8988T (cell line): ENCODE results near the gene TACC2.

Experiments used
- DNase-seq: peaks from one replicate; pipeline ENCODE4 v3.0.0; 2011

TACC2 gene

GRCh38 chr10:122130474-122131110 lies 141.6 kb downstream of the TACC2 start:
- no peak for DNase-seq

- no peak for DNase-seq
Observed at GRCh38 chr10:122132331-122132755, 143.4 kb downstream of the TACC2 start.

- no peak for DNase-seq
Observed at GRCh38 chr10:122132882-122133565, 144.1 kb downstream of the TACC2 start.

GRCh38 chr10:122135251-122136025 lies 146.5 kb downstream of the TACC2 start:
- no peak for DNase-seq

- DNase-seq: no peak
Observed at GRCh38 chr10:122138831-122139625, 150.1 kb downstream of the TACC2 start.

- no peak for DNase-seq
Observed at GRCh38 chr10:122139627-122140170, 150.7 kb downstream of the TACC2 start.

GRCh38 chr10:122140461-122140902 lies 151.5 kb downstream of the TACC2 start:
- no peak for DNase-seq

GRCh38 chr10:122140941-122141623 lies 152.1 kb downstream of the TACC2 start:
- DNase-seq: peak; percentile 77

- DNase-seq: no peak
Observed at GRCh38 chr10:122141821-122142640, 153.1 kb downstream of the TACC2 start.

GRCh38 chr10:122142641-122143237 lies 153.8 kb downstream of the TACC2 start:
- DNase-seq: peak; percentile 57

GRCh38 chr10:122143238-122143841 lies 154.4 kb downstream of the TACC2 start:
- DNase-seq: no peak

- no peak for DNase-seq
Observed at GRCh38 chr10:122144199-122144598, 155.2 kb downstream of the TACC2 start.

- DNase-seq: no peak
Observed at GRCh38 chr10:122145113-122145512, 156.2 kb downstream of the TACC2 start.

GRCh38 chr10:122147663-122148062 lies 158.7 kb downstream of the TACC2 start:
- no peak for DNase-seq

GRCh38 chr10:122148876-122149560 lies 160.1 kb downstream of the TACC2 start:
- DNase-seq: no peak

GRCh38 chr10:122149561-122150505 lies 160.9 kb downstream of the TACC2 start:
- DNase-seq: no peak

- DNase-seq: no peak
Observed at GRCh38 chr10:122151121-122151694, 162.2 kb downstream of the TACC2 start.

GRCh38 chr10:122152544-122152943 lies 163.6 kb downstream of the TACC2 start:
- DNase-seq: no peak
